Measurements from ENCODE around the gene KLC4. TPM values are rescaled to one million over a fixed set of nuclear protein-coding genes. Genes with fewer than 3 reads are reported as not detected.

KLC4 gene
- total and polyA plus RNA-seq, 9 of the 15 experiments (the other 6 are each of a cell fraction or from before 2014, with no cell fraction given), result 1.7 to 16.2 (median 7.7) TPM

DNA sequence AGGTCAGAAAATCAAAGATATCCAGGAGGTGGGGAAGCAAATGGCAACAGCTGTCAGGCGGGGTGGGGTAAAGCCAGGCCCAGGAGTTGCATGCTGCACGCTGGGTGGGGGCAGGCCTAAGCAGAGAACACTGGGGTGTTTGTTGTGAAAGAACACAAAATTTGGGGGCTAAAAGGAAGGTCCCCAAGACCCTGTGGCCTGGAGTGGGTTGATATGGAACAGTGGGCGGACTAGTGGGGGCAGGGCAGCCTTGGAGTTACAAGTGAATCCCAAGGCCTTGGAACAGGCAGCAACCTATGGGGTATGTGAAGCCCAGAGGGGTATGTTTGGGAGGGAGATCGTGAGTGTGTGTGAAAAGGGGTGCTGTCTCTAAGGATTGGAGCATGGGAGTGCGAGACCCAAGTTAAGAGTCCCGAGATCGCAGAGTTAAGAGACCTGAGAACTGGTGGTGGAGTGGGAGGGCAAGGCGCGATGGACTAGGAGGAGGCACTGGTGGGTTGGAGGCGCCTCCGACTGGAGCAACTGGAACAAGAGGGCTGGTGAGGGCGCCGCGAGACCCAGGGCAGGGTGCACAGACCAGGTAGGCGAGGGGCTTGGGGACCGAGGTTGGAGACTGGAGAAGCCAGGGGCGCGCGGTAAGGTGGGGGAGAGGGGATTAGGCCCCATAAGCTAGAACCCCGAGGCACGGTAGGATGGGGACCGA, 6.4 kb upstream of the KLC4 start (continued):
- TF ChIP-seq, protein P1, sequence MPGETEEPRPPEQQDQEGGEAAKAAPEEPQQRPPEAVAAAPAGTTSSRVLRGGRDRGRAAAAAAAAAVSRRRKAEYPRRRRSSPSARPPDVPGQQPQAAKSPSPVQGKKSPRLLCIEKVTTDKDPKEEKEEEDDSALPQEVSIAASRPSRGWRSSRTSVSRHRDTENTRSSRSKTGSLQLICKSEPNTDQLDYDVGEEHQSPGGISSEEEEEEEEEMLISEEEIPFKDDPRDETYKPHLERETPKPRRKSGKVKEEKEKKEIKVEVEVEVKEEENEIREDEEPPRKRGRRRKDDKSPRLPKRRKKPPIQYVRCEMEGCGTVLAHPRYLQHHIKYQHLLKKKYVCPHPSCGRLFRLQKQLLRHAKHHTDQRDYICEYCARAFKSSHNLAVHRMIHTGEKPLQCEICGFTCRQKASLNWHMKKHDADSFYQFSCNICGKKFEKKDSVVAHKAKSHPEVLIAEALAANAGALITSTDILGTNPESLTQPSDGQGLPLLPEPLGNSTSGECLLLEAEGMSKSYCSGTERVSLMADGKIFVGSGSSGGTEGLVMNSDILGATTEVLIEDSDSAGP (CRISPR knock-in tag; IDR thresholded peaks at IDR 0.05), result no peak
- TF ChIP-seq TAL1 (IDR thresholded peaks at IDR 0.05), result peak; percentile 3; the same call in 1 of the 2 replicates
- 0 out of 2 replicates have a peak, but pooled peaks have one; percentile 22 for TF ChIP-seq NFRKB (IDR thresholded peaks at IDR 0.05; ENCODE audit: low read depth)
- TF ChIP-seq, protein P2, sequence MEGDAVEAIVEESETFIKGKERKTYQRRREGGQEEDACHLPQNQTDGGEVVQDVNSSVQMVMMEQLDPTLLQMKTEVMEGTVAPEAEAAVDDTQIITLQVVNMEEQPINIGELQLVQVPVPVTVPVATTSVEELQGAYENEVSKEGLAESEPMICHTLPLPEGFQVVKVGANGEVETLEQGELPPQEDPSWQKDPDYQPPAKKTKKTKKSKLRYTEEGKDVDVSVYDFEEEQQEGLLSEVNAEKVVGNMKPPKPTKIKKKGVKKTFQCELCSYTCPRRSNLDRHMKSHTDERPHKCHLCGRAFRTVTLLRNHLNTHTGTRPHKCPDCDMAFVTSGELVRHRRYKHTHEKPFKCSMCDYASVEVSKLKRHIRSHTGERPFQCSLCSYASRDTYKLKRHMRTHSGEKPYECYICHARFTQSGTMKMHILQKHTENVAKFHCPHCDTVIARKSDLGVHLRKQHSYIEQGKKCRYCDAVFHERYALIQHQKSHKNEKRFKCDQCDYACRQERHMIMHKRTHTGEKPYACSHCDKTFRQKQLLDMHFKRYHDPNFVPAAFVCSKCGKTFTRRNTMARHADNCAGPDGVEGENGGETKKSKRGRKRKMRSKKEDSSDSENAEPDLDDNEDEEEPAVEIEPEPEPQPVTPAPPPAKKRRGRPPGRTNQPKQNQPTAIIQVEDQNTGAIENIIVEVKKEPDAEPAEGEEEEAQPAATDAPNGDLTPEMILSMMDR (IDR thresholded peaks at IDR 0.05 in 2 of 3, conservative IDR thresholded peaks at IDR 0.05 in 1 of 3; ENCODE audit: insufficient read depth in 2 of 3, low read depth in 1 of 3, low read length in 3 of 3), result peak in 1 of 3 experiments; percentile 10; a peak in 1 of 6 replicates
- TF ChIP-seq, protein P3, sequence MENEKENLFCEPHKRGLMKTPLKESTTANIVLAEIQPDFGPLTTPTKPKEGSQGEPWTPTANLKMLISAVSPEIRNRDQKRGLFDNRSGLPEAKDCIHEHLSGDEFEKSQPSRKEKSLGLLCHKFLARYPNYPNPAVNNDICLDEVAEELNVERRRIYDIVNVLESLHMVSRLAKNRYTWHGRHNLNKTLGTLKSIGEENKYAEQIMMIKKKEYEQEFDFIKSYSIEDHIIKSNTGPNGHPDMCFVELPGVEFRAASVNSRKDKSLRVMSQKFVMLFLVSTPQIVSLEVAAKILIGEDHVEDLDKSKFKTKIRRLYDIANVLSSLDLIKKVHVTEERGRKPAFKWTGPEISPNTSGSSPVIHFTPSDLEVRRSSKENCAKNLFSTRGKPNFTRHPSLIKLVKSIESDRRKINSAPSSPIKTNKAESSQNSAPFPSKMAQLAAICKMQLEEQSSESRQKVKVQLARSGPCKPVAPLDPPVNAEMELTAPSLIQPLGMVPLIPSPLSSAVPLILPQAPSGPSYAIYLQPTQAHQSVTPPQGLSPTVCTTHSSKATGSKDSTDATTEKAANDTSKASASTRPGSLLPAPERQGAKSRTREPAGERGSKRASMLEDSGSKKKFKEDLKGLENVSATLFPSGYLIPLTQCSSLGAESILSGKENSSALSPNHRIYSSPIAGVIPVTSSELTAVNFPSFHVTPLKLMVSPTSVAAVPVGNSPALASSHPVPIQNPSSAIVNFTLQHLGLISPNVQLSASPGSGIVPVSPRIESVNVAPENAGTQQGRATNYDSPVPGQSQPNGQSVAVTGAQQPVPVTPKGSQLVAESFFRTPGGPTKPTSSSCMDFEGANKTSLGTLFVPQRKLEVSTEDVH (IDR thresholded peaks at IDR 0.05; ENCODE audit: low read depth, partially characterized antibody), result no peak
- TF ChIP-seq, protein P4, sequence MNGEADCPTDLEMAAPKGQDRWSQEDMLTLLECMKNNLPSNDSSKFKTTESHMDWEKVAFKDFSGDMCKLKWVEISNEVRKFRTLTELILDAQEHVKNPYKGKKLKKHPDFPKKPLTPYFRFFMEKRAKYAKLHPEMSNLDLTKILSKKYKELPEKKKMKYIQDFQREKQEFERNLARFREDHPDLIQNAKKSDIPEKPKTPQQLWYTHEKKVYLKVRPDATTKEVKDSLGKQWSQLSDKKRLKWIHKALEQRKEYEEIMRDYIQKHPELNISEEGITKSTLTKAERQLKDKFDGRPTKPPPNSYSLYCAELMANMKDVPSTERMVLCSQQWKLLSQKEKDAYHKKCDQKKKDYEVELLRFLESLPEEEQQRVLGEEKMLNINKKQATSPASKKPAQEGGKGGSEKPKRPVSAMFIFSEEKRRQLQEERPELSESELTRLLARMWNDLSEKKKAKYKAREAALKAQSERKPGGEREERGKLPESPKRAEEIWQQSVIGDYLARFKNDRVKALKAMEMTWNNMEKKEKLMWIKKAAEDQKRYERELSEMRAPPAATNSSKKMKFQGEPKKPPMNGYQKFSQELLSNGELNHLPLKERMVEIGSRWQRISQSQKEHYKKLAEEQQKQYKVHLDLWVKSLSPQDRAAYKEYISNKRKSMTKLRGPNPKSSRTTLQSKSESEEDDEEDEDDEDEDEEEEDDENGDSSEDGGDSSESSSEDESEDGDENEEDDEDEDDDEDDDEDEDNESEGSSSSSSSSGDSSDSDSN (IDR thresholded peaks at IDR 0.05; ENCODE audit: borderline replicate concordance in 1 of 2, low read depth in 2 of 2, low read length in 2 of 2), result no peak
- no peak for TF ChIP-seq HDAC1 (IDR thresholded peaks at IDR 0.05)
- TF ChIP-seq ZNF282 (CRISPR knock-in tag; IDR thresholded peaks at IDR 0.05), result no peak
- 0 out of 2 replicates have a peak, but pooled peaks have one; percentile 20 for TF ChIP-seq SMARCE1 (IDR thresholded peaks at IDR 0.05)
- TF ChIP-seq, protein P5, sequence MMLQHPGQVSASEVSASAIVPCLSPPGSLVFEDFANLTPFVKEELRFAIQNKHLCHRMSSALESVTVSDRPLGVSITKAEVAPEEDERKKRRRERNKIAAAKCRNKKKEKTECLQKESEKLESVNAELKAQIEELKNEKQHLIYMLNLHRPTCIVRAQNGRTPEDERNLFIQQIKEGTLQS (IDR thresholded peaks at IDR 0.05), result no peak
- TF ChIP-seq, protein P5 (CRISPR knock-in tag; conservative IDR thresholded peaks at IDR 0.05), result 0 out of 2 replicates have a peak, but pooled peaks have one; percentile 60
- TF ChIP-seq ZNF184 (CRISPR knock-in tag; IDR thresholded peaks at IDR 0.05), result no peak
- TF ChIP-seq ZNF668 (CRISPR knock-in tag; IDR thresholded peaks at IDR 0.05), result no peak
- no peak for TF ChIP-seq PHB2 (IDR thresholded peaks at IDR 0.05; ENCODE audit: low read depth)
- TF ChIP-seq, protein P6, sequence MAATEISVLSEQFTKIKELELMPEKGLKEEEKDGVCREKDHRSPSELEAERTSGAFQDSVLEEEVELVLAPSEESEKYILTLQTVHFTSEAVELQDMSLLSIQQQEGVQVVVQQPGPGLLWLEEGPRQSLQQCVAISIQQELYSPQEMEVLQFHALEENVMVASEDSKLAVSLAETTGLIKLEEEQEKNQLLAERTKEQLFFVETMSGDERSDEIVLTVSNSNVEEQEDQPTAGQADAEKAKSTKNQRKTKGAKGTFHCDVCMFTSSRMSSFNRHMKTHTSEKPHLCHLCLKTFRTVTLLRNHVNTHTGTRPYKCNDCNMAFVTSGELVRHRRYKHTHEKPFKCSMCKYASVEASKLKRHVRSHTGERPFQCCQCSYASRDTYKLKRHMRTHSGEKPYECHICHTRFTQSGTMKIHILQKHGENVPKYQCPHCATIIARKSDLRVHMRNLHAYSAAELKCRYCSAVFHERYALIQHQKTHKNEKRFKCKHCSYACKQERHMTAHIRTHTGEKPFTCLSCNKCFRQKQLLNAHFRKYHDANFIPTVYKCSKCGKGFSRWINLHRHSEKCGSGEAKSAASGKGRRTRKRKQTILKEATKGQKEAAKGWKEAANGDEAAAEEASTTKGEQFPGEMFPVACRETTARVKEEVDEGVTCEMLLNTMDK (IDR thresholded peaks at IDR 0.05; ENCODE audit: borderline replicate concordance, insufficient read depth, low read depth, low read length, poor library complexity, severe bottlenecking), result no peak
